Mesendoderm (in vitro differentiated cells): ENCODE results near the gene CHST15.

Source experiments
- DNase-seq: peaks from one replicate; pipeline ENCODE4 v3.0.0; 2013
- H2AK5ac ChIP-seq: 2 replicates; pipeline ENCODE4 v1.6.1; 2013; ENCODE audit warnings: low read length, inconsistent platforms
- H2BK120ac ChIP-seq: 2 replicates; pipeline ENCODE4 v1.6.1; 2013; ENCODE audit warnings: low read depth, mild to moderate bottlenecking, low read length, moderate library complexity, mixed read lengths
- H2BK15ac ChIP-seq: replicated peaks from 2 replicates; pipeline ENCODE4 v1.6.1; 2013; ENCODE audit warnings: low read depth, mild to moderate bottlenecking, moderate library complexity
- H2BK5ac ChIP-seq: 2 replicates; pipeline ENCODE4 v1.6.1; 2013; ENCODE audit warnings: low read length, inconsistent platforms
- H3K18ac ChIP-seq: 2 replicates; pipeline ENCODE4 v1.6.1; 2013; ENCODE audit warnings: mild to moderate bottlenecking, low read length, mixed read lengths
- H3K23ac ChIP-seq: one replicate; pipeline ENCODE4 v1.6.1; 2013; ENCODE audit warnings: low read length
- H3K27ac ChIP-seq: 2 replicates; pipeline ENCODE4 v1.5.1; 2013; ENCODE audit warnings: low read depth, mild to moderate bottlenecking, inconsistent platforms, low read length, moderate library complexity
- H3K27me3 ChIP-seq: 2 replicates; pipeline ENCODE4 v1.6.1; 2013; ENCODE audit warnings: low read length, control low read depth, mild to moderate bottlenecking, inconsistent platforms; ENCODE audit not compliant: insufficient read depth, poor library complexity
- H3K36me3 ChIP-seq: 2 replicates; pipeline ENCODE4 v1.6.1; 2013; ENCODE audit warnings: low read length, inconsistent platforms; ENCODE audit not compliant: control insufficient read depth, insufficient read depth
- H3K4ac ChIP-seq: one replicate; pipeline ENCODE4 v1.6.1; 2013; ENCODE audit warnings: low read depth, mild to moderate bottlenecking, low read length, moderate library complexity
- H3K4me1 ChIP-seq: 2 replicates; pipeline ENCODE4 v1.6.1; 2013; ENCODE audit warnings: low read depth, low read length, inconsistent platforms; ENCODE audit not compliant: control insufficient read depth
- H3K4me2 ChIP-seq: 2 replicates; pipeline ENCODE4 v1.6.1; 2013; ENCODE audit warnings: low read length
- H3K4me3 ChIP-seq: 2 replicates; pipeline ENCODE4 v1.5.1; 2013; ENCODE audit warnings: mild to moderate bottlenecking, low read length
- H3K56ac ChIP-seq: one replicate; pipeline ENCODE4 v1.6.1; 2013; ENCODE audit warnings: low read length
- H3K79me1 ChIP-seq: 2 replicates; pipeline ENCODE4 v1.6.1; 2013; ENCODE audit warnings: low read length, inconsistent platforms
- H3K79me2 ChIP-seq: 2 replicates; pipeline ENCODE4 v1.6.1; 2013; ENCODE audit warnings: mild to moderate bottlenecking, low read length; ENCODE audit not compliant: control insufficient read depth, insufficient read depth
- H3K9ac ChIP-seq: 2 replicates; pipeline ENCODE4 v1.6.1; 2013; ENCODE audit warnings: low read length, inconsistent platforms
- H4K5ac ChIP-seq: one replicate; pipeline ENCODE4 v1.6.1; 2013; ENCODE audit warnings: low read length
- H4K8ac ChIP-seq: one replicate; pipeline ENCODE4 v1.6.1; 2013; ENCODE audit warnings: low read depth, mild to moderate bottlenecking, control low read depth, low read length, moderate library complexity
- WGBS: extraction: QIAGEN DNeasy Blood & Tissue Kit; methylation state at CpG from one replicate; pipeline ENCODE4 v1.1.7; 2013; ENCODE audit warnings: low lambda C conversion rate, missing lambda C conversion rate; ENCODE audit not compliant: insufficient coverage; ENCODE audit errors: extremely low coverage; 5-methylcytosine and 5-hydroxymethylcytosine counted together

The CHST15 gene

GRCh38 chr10:124072541-124072940 is 20.9 kb downstream of the CHST15 start:
- H3K9ac ChIP-seq, result no peak overlapping the region
- peaks cover 15% of the 10 kb centered on the region for H3K79me1 ChIP-seq
- H3K27ac ChIP-seq, result no peak overlapping the region
- H3K23ac ChIP-seq, result no peak overlapping the region
- H4K5ac ChIP-seq, result no peak overlapping the region
- no peak overlapping the region for H3K4ac ChIP-seq
- H2AK5ac ChIP-seq, result no peak overlapping the region
- no peaks in the 10 kb centered on the region for H3K36me3 ChIP-seq
- WGBS, result no CpG with 5 or more reads among the region's 3 CpGs
- no peak overlapping the region for H2BK120ac ChIP-seq
- H3K79me2 ChIP-seq, result peaks cover 2% of the 10 kb centered on the region
- peaks cover 2% of the 10 kb centered on the region for H3K4me1 ChIP-seq
- H4K8ac ChIP-seq, result no peak overlapping the region
- H3K27me3 ChIP-seq, result no peaks in the 10 kb centered on the region
- no peak overlapping the region for H3K4me3 ChIP-seq
- H3K4me2 ChIP-seq, result no peak overlapping the region
- H3K56ac ChIP-seq, result no peak overlapping the region
- no peak for DNase-seq
- no peak overlapping the region for H2BK5ac ChIP-seq
- H3K18ac ChIP-seq, result no peak overlapping the region
- H2BK15ac ChIP-seq, result no peak overlapping the region

DNA sequence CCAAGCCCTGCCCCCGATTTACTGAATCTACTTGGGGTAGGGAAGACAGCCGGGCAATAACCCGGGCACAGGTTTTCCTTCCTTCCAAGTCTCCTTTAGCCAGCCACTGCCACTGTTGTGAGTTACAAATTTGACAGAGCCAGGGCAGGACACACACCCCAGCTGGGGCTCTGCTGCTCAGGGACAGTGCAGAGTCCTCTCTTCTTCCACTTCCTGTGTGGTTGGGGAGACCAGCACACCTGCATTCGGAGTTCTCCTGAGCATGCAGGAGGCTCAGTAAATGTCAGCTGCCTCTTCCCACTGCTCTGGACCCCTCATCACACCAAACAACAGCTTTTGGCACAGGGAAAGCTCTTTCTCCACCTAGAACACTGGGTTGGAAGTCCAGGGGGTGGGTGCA is 21.3 kb downstream of the CHST15 start:
- peaks cover 4% of the 10 kb centered on the region for H3K4me1 ChIP-seq
- H3K18ac ChIP-seq, result no peak overlapping the region
- H3K56ac ChIP-seq, result no peak overlapping the region
- no peak overlapping the region for H3K4ac ChIP-seq
- no peak overlapping the region for H4K5ac ChIP-seq
- H3K79me1 ChIP-seq, result peaks cover 15% of the 10 kb centered on the region
- H3K79me2 ChIP-seq, result peaks cover 2% of the 10 kb centered on the region
- no peak for DNase-seq
- no peak overlapping the region for H2AK5ac ChIP-seq
- no peaks in the 10 kb centered on the region for H3K27me3 ChIP-seq
- H2BK120ac ChIP-seq, result no peak overlapping the region
- no peak overlapping the region for H3K27ac ChIP-seq
- no peak overlapping the region for H4K8ac ChIP-seq
- no peaks in the 10 kb centered on the region for H3K36me3 ChIP-seq
- no peak overlapping the region for H3K23ac ChIP-seq
- no peak overlapping the region for H2BK5ac ChIP-seq
- H2BK15ac ChIP-seq, result no peak overlapping the region
- WGBS, result no CpG with 5 or more reads among the region's 4 CpGs
- no peak overlapping the region for H3K4me2 ChIP-seq
- H3K9ac ChIP-seq, result no peak overlapping the region
- no peak overlapping the region for H3K4me3 ChIP-seq

- no peaks in the 10 kb centered on the region for H3K27me3 ChIP-seq
- H3K4me2 ChIP-seq, result no peak overlapping the region
- H4K8ac ChIP-seq, result no peak overlapping the region
- no peak overlapping the region for H3K4me3 ChIP-seq
- H3K4ac ChIP-seq, result no peak overlapping the region
- no peak overlapping the region for H3K27ac ChIP-seq
- no peak overlapping the region for H3K23ac ChIP-seq
- no peak overlapping the region for H2BK5ac ChIP-seq
- H3K18ac ChIP-seq, result no peak overlapping the region
- no CpG with 5 or more reads among the region's 5 CpGs for WGBS
- no peak overlapping the region for H3K56ac ChIP-seq
- no peak overlapping the region for H4K5ac ChIP-seq
- no peak overlapping the region for H2BK15ac ChIP-seq
- no peak overlapping the region for H2BK120ac ChIP-seq
- peaks cover 2% of the 10 kb centered on the region for H3K79me2 ChIP-seq
- H3K4me1 ChIP-seq, result peaks cover 8% of the 10 kb centered on the region
- no peak overlapping the region for H2AK5ac ChIP-seq
- no peaks in the 10 kb centered on the region for H3K36me3 ChIP-seq
- H3K9ac ChIP-seq, result no peak overlapping the region
- no peak for DNase-seq
- H3K79me1 ChIP-seq, result peaks cover 15% of the 10 kb centered on the region
Measured at GRCh38 chr10:124071141-124071540, 22.3 kb downstream of the CHST15 start.

- H3K4me3 ChIP-seq, result no peak overlapping the region
- no peak overlapping the region for H3K18ac ChIP-seq
- no peak for DNase-seq
- no peak overlapping the region for H2BK15ac ChIP-seq
- H2BK120ac ChIP-seq, result no peak overlapping the region
- no peak overlapping the region for H3K9ac ChIP-seq
- H3K27ac ChIP-seq, result no peak overlapping the region
- no CpG with 5 or more reads among the region's 10 CpGs for WGBS
- no peak overlapping the region for H3K4ac ChIP-seq
- H2AK5ac ChIP-seq, result no peak overlapping the region
- H3K4me2 ChIP-seq, result no peak overlapping the region
- peaks cover 9% of the 10 kb centered on the region for H3K4me1 ChIP-seq
- no peaks in the 10 kb centered on the region for H3K27me3 ChIP-seq
- no peak overlapping the region for H4K5ac ChIP-seq
- H3K36me3 ChIP-seq, result no peaks in the 10 kb centered on the region
- H3K79me2 ChIP-seq, result peaks cover 2% of the 10 kb centered on the region
- H4K8ac ChIP-seq, result no peak overlapping the region
- no peak overlapping the region for H3K23ac ChIP-seq
- H3K79me1 ChIP-seq, result peaks cover 15% of the 10 kb centered on the region
- no peak overlapping the region for H3K56ac ChIP-seq
- H2BK5ac ChIP-seq, result no peak overlapping the region
Measured at GRCh38 chr10:124070666-124071065, 22.7 kb downstream of the CHST15 start.

GRCh38 chr10:124069341-124070264 is 23.8 kb downstream of the CHST15 start:
- no peak overlapping the region for H2BK5ac ChIP-seq
- H3K4me2 ChIP-seq, result no peak overlapping the region
- peaks cover 10% of the 10 kb centered on the region for H3K4me1 ChIP-seq
- no peak overlapping the region for H4K5ac ChIP-seq
- no peak overlapping the region for H3K18ac ChIP-seq
- H4K8ac ChIP-seq, result no peak overlapping the region
- DNase-seq, result no peak
- H3K79me2 ChIP-seq, result peaks cover 2% of the 10 kb centered on the region
- no peaks in the 10 kb centered on the region for H3K36me3 ChIP-seq
- no peak overlapping the region for H3K4me3 ChIP-seq
- no peak overlapping the region for H3K4ac ChIP-seq
- H2AK5ac ChIP-seq, result no peak overlapping the region
- H3K79me1 ChIP-seq, result peaks cover 15% of the 10 kb centered on the region
- no peak overlapping the region for H2BK120ac ChIP-seq
- H3K56ac ChIP-seq, result no peak overlapping the region
- WGBS, result no CpG with 5 or more reads among the region's 11 CpGs
- no peak overlapping the region for H3K9ac ChIP-seq
- no peak overlapping the region for H2BK15ac ChIP-seq
- no peak overlapping the region for H3K23ac ChIP-seq
- no peak overlapping the region for H3K27ac ChIP-seq
- H3K27me3 ChIP-seq, result no peaks in the 10 kb centered on the region
